Epithelial cell of esophagus (primary cell): ENCODE results near the gene SYT2.
"Not testable (repeated sequence)": the region's sequence is repeated elsewhere in the genome, so short reads cannot be mapped to it uniquely, and the experiment has no call there.

Experiments
- DNase-seq: peaks from one replicate; pipeline ENCODE4 v3.0.0; 2010; ENCODE audit warnings: low read depth
- H3K4me3 ChIP-seq: 2 replicates; pipeline ENCODE4 v1.5.1; 2011; ENCODE audit warnings: mild to moderate bottlenecking, low read length, control low read depth
- TF ChIP-seq, protein P1 (sequence below): IDR thresholded peaks from 2 replicates; pipeline ENCODE4 v1.5.1; 2011; ENCODE audit warnings: low read depth, mild to moderate bottlenecking, low read length, control low read depth, inconsistent platforms; ENCODE audit not compliant: insufficient read depth; ENCODE audit errors: missing control alignments

SYT2 gene

DNA sequence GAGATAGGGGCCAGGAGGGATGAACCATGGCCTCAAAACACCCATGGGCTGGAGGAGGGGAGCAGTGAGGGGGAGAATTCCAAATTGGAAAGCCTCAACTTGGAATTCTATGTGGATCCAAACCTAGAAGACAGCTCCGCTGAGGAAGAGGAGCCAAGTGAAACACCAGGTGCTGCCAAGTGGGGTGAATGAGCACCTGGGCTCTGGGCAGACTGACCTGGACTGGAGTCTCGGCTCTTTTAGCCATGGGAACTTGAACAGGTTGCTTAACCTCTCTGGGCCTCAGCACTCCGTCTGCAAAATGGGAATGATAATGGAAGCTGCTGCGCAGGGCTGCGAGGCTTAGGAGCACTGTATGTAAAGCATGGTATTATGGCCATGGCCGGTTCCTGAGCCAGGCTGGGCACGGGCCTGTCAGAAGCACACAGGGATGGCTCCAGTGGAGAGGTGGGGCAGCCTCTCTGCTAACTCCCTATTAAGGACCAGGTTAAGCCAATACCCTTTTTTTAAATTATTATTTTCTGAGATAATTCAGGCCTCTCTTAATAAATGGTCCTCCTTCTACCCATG, 81.5 kb downstream of the SYT2 start:
- TF ChIP-seq, protein P1, sequence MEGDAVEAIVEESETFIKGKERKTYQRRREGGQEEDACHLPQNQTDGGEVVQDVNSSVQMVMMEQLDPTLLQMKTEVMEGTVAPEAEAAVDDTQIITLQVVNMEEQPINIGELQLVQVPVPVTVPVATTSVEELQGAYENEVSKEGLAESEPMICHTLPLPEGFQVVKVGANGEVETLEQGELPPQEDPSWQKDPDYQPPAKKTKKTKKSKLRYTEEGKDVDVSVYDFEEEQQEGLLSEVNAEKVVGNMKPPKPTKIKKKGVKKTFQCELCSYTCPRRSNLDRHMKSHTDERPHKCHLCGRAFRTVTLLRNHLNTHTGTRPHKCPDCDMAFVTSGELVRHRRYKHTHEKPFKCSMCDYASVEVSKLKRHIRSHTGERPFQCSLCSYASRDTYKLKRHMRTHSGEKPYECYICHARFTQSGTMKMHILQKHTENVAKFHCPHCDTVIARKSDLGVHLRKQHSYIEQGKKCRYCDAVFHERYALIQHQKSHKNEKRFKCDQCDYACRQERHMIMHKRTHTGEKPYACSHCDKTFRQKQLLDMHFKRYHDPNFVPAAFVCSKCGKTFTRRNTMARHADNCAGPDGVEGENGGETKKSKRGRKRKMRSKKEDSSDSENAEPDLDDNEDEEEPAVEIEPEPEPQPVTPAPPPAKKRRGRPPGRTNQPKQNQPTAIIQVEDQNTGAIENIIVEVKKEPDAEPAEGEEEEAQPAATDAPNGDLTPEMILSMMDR: no peak
- no peak overlapping the region for H3K4me3 ChIP-seq
- DNase-seq: no peak

DNA sequence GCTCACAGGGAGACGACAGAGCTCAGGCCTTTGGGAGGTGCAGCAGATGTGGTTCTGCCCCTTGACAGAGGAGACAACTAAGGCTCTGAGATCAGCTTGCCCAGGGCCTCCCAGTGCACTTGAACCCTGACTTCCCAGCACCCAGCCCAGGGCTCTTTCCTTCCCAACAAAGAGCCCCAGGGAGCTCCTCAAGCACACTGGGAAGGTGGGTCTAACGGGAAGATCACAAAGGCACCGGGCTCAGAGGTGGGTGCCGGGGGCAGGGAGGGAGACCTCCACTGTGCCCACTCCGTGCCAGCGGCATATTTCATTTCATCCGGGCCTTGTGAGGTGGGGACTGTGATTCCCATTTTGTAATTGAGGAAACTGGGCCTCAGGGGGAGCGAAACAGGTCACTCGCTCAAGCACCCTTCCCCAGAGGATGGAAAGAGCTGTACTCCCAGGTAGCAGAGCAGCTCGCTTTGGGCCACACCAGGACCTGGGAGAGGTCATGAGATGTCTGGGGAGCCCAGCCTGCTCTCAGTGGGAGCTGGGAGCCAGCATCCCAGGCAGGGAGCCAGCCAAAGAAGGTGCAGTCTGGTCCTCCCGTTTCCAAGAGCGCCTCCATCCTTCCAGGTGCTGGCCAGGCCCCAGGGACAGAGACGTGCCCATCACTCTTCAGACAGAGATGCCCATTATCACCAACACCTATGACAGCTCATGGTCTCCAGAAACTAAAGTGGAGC, 82.3 kb downstream of the SYT2 start:
- H3K4me3 ChIP-seq: no peak overlapping the region
- no peak for DNase-seq
- TF ChIP-seq, protein P1: no peak

DNA sequence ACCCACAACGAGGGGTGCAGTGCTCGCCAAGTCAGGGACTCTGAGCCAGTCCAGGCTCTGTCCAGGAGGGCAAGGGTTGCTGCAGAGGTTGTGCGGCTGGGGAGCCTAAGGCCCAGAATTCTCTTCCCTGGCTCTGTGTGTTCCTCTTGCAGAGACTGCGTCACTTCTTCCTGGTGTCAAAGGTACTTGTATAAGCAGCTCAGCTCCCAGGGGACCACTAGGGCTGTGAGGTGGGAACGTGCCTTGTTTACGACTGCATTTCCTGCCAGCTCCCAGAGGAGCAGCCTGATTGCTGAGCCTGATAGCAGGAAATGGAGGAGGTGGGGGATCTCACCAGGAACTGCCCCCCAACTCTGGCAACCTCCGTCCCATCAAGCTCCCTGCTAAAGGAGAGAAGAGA, 83.2 kb downstream of the SYT2 start:
- H3K4me3 ChIP-seq, DNase-seq: not testable (repeated sequence)

DNA sequence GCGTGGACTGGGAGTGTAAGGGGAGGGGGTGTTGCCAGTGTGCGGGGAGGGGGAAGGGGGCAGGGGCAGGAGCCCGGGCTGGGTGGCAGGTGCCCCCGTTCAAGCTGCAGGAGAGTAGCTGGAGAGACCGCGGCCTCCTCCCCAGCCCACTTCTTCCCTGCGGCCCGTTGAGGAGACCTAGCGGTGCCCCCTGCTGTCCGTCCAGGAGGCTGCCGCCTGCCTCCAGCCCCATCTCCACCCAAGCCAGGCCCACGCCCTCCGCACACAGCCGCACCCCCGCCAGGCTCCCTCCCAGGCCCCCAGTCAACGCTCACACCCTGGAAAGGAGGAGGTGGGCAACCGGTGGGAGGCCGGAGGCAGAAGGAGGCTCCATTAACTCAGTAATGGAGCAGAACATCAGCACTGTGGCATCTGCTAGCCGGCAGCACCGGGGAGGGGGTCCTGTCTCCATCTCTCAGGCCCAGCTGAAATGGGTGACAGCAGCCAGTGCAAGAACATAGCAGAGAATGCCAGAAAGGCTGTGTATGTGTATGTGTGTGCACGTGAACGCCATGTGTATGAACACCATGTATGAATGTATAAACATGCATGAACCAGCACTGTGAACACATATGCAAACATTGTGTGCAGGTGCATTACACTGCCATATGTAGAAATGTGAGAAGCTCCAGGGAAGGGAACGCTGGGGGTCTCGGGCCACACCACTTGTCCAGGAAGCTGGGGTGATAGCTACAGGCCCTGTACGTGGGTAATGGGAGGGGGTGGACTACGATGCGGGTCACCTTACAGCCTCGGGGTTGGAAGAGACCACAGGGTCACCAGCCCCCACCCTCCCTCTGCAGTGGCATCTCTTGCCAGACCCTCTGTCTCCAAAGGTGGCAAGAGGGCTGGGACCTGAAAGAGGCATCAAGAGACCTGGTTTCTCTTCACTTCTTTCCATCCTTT, 84.6 kb downstream of the SYT2 start:
- TF ChIP-seq, protein P1: peak; percentile 62
- peak; percentile 64 for DNase-seq
- H3K4me3 ChIP-seq: no peak overlapping the region

DNA sequence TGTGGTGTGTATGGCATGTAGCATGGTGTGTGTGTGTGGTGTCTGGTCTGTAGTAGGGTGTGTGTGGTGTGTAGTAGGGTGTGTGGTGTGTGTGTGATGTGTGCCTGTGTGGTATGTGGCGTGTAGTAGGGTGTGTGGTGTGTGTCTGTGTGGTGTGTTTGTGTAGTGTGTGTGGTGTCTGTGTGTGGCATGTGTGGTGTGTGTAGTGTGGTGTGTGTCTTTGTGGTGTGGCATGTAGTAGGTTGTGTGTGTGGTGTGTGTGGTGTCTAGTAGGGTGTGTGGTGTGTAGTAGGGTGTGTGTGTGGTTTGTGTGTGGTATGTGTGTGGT, 85.5 kb downstream of the SYT2 start:
- TF ChIP-seq, protein P1: no peak
- no peak overlapping the region for H3K4me3 ChIP-seq
- DNase-seq: no peak

DNA sequence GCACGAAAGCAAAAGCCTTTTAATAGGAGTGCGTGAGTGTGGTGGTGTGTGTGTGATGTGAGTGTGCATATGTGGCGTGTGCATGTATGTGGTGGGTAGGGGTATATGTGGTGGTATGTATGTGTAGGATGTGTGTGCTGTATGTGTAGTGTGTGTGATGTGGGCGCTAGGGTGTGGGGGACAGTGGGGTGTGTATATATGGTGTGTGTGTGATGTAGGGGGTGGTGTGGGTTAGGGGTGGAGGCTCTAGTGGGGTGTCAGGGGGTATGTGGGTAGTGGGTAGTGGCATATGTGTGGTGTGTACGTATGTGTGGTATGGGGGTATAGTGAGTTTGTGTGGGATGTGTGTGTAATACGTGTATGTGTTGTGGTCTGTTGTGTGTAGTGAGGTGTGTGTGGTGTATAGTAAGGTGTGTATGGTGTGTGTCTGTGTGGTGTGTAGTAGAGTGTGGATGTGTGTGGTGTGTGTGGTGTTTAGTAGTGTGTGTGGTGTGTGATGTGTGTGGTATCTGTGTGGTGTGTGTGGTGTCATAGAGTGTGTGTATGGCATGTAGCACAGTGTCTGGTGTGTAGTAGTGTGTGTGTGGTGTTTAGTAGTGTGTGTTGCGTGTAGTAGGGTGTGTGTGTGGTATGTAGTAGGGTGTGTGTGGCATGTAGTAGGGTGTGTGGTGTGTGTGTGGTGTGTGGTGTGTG, 86.0 kb downstream of the SYT2 start:
- TF ChIP-seq, protein P1: no peak
- no peak for DNase-seq
- H3K4me3 ChIP-seq: no peak overlapping the region

DNA sequence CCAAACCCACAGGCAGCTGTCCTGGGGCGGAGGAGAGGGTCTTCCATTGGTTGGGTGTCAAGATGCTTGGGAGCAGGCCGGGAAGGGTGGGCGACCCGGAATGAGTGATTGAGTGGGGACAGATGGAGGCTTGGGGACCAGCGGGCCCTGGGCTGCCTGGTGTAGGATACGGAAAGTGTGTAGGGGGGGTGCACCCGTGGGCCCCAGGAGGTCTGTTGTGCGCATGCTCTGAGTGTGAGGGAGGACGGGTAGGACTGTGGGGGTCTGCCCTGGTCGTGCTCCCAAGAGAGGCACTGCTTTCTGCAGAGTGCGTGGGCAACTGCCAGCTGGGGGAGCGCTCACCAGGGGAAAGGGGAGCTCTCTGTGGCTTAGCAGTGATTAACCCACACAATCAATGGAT, 86.8 kb downstream of the SYT2 start:
- not testable (repeated sequence) for DNase-seq, H3K4me3 ChIP-seq
